GM18517 (cell line): ENCODE results near the gene TTBK1.
"Not testable (repeated sequence)": the region's sequence is repeated elsewhere in the genome, so short reads cannot be mapped to it uniquely, and the experiment has no call there.

Experiments
- ATAC-seq: cut with Tn5 transposase; IDR thresholded peaks from one replicate; pipeline ENCODE4 v1.9.1; 2021; ENCODE audit warnings: mild to moderate bottlenecking, moderate library complexity; ENCODE audit not compliant: unreplicated experiment

Gene TTBK1

DNA sequence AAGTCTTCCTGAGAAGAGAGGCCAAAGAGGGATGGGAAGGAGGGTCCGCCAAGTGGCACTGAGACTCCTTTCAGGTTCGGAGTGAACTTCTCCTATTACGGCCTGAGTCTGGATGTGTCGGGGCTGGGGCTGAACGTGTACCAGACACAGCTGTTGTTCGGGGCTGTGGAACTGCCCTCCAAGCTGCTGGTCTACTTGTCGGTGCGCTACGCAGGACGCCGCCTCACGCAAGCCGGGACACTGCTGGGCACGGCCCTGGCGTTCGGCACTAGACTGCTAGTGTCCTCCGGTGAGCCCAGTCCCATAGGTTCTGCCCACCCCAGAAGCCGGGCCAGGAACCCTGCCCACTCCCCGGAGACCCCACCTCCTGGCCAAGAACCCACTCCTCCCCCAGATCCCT, 58.8 kb downstream of the TTBK1 start:
- no peak for ATAC-seq

DNA sequence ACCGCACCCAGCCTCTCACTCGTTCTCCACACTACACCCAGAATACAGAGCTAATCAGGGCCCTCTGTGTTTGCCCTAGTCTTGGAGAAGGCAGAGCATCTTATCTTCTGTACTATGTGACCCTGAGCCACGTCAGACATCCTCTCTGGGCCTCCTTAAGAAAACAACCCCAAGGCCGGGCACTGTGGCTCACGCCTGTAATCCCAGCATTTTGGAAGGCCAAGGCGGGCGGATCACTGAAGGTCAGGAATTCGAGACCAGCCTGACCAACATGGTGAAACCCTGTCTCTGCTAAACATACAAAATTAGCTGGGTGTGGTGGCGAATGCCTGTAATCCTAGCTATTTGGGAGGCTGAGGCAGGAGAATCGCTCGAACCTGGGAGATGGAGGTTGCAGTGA, 59.7 kb downstream of the TTBK1 start:
- not testable (repeated sequence) for ATAC-seq

DNA sequence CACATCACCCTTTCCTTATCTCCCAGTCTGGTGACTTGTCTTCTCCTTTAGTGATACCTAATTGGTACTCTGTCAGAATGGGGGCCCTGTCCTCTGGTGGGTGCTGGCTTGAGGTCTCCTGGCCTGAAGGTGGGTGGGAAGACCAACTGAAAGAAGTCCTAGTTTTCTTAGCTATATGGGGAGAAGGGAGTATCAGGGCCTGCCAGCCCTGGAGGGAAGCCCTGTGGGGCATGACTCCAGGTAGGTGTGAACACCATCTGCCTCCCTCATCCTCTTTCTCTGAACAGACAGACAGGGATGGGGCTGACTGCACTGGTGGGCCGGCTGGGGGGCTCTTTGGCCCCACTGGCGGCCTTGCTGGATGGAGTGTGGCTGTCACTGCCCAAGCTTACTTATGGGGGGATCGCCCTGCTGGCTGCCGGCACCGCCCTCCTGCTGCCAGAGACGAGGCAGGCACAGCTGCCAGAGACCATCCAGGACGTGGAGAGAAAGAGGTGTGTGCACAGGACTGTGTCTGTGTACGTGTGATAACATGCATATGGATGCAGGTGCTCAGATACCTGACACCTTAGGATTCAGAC, 60.6 kb downstream of the TTBK1 start:
- no peak for ATAC-seq

DNA sequence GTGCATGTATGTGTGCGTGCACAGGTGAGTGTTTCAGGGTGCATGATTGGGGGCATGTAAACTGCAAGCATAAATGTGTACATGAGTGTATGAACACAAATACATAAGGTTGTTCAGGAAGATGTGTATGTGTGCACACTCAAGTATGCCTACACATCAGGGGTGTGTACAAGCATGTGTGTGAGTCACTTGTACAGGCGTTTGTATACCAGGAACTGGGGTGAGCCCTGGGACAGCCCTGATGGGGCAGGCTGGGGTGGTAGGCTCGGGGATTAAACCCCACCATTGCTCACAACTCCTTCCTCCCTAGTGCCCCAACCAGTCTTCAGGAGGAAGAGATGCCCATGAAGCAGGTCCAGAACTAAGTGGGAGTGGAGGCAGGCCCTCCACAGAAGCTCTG, 61.1 kb downstream of the TTBK1 start:
- no peak for ATAC-seq

GRCh38 chr6:43304882-43305281, 61.6 kb downstream of the TTBK1 start:
- no peak for ATAC-seq

GRCh38 chr6:43306086-43306485, 62.8 kb downstream of the TTBK1 start:
- ATAC-seq = no peak

GRCh38 chr6:43307451-43308100, 64.3 kb downstream of the TTBK1 start:
- no peak for ATAC-seq

DNA sequence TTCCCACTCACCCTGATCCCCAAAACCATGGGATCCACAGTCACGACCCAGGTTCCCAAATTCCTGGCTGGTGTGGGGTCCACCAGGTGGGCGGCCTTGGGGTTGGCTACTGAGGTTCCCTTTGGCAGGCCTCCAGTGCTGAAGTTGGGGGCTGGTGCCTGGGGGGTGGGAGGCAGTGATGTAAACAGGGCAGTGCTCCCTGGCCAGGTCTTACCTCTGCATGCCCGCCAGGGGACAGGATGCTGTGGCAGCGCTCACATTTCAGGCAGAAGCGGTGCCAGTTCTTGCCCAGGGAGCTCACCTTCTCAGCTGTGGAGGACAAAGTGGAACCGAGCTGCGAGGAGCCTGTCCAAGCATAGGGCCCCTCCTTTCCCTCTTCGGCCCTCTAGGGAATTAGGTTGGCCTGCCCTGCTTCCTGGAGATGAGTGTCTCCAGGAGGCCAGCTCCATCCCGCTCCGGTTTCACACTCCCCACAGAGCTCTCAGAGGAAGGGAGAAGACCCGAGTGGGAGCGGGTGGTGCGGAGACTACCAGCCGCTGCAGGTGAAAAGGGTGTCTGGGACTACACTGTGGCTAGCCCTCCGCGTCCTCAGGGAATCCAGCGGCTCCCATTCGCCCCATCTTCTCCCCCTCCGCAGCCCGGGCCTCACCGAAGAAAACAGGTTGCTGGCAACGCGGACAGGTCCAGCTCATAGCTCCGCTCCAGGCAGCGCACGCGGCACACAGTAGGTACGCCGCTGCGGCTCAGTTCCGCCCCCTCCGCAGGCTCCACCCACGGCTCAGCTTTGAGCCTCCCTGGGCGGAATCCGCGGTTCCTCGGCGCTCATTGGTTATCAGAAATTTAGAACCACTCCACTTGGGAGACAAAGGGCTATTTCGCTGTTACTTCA, 65.1 kb downstream of the TTBK1 start, which contains the start of gene CRIP3:
Gene CRIP3, minus strand, starts transcription at position 726 of the 889 bp plus-strand sequence. Its CDS starts 34 bp downstream, at position 692.
- ATAC-seq = peak; percentile 56

GRCh38 chr6:43308990-43309477, 65.8 kb downstream of the TTBK1 start:
- ATAC-seq = no peak

GRCh38 chr6:43310134-43310533, 66.9 kb downstream of the TTBK1 start:
- no peak for ATAC-seq

DNA sequence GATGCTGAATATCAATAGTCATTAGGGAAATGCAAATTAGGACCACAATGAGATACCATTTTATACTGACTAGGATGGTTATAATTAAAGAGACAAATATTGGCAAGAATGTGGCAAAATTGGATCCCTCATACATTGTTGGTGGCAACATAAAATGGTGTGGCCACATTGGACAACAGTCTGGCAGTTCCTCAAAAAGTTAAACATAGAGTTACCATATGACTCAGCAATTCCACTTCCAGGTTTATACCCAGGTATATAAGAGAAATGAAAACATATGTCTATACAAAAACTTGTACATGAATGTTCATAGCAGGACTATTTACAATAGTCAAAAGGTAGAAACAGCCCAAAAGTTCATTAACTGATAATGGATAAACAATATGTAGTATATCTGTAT, 67.3 kb downstream of the TTBK1 start:
- no peak for ATAC-seq

GRCh38 chr6:43311666-43312065, 68.4 kb downstream of the TTBK1 start:
- ATAC-seq = no peak

- no peak for ATAC-seq
Measured at GRCh38 chr6:43313813-43314212, 70.5 kb downstream of the TTBK1 start.

DNA sequence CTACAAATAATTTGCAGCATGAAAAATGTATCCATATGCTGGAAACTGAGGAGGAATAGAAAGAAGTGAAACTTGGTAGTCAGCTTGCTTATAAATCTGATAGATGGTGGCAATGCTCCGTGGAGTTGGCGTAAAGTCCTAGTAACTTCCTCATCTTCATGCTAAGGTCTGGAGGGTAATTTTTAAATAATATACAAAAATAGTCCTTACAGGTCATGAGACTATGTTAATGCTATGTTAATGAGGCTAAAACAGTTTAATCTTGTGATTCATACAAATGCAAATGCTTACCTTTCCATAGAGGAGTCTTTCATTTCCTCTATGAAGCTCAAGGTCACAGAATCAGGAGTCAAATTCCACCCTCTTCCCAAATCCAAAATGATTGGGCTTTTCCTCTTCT, 74.7 kb downstream of the TTBK1 start:
- ATAC-seq = no peak

- no peak for ATAC-seq
Measured at GRCh38 chr6:43325876-43326275, 82.6 kb downstream of the TTBK1 start.

DNA sequence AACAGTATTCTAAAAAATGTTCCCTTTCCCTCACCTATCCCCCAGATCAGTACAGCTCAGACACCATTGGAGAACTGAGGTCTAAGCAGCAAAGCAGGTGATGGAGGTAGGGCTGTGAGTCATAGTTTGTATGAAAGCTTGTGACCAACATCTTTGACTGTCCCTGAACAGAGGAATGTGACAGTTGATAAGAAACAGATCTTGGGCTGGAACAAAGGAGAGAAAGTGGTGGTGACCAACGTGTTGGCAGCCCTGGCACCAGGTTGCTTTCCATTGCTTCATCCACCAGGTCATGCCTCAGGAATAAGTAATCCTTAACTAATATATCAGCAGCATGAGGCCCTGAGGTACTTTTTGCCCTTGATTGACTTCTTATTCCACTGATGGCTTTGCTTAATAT, 85.2 kb downstream of the TTBK1 start:
- no peak for ATAC-seq

- no peak for ATAC-seq
Measured at GRCh38 chr6:43331470-43331869, 88.2 kb downstream of the TTBK1 start.

DNA sequence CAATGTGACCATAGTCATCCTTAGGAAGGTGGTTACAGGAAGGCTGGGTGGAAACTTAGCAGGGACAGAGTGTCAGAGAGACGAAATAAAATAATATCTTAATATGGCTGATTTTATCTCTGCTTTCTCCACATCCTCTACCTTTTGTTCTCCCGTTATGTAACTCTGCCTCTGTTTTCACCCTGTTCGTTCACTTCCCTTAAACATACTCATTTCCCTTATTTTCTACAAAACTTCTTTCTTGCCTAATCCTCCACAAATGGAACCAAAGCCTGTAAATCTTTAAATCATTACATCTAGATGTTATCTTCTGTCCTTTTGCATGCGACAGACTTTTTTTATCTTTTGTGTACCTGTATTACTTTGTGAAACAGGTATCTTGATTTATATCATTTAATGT, 88.6 kb downstream of the TTBK1 start:
- ATAC-seq = no peak

DNA sequence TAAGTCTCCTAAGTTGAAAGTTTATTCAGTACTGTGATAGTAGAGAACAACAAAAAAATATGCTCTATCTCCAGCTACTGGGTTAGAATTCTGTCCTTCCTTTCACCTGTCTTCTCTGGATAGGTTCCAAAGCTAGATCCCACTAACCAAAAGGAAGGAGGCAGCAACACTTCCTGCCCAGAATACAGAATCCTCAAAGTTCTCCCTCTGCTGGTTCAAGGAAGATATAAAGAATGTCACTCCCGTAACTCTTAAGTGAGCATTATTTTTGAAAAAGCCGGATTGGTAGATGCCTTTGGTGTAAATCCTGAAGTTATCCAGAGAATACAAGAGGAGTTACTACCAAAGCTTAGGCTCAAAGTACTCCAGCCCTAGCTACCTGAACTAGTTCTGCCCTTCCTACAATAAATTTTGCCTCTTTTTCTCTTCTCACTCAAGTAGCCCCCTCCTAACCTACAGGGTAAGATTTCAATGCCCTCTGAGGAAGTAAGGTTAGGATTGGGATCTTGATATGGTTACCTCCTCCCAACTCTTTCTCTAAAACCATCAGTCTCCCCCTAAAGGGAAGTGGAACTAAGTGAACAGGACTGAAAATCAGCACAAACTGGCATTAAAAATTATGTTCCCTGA, 91.3 kb downstream of the TTBK1 start:
- ATAC-seq = no peak

DNA sequence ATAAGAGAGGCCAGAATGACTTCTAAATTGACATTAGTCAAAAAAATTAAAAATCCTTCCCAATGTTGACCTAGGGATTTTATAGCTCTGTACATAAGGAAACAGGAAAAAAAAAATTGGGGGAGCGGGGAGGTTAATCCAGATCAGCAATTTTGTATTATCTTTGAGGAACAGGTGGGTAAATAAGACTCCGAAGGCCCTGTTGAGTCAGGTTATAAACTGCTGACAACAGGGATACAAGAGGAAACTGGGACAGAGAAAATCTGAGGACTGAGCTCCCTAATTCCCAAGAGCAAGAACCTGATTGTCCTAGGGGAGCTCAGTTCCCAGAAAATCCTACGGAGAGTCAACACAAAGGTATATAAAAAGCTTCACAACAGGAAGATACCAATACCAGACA, 92.2 kb downstream of the TTBK1 start:
- ATAC-seq = no peak

- ATAC-seq = no peak
Measured at GRCh38 chr6:43336382-43336781, 93.1 kb downstream of the TTBK1 start.
